GM19240 (cell line): ENCODE results near the gene ATP11A.
A peak's percentile ranks its signal among the peaks of the same experiment; 100 is the strongest.

Experiments used
- DNase-seq: peaks from one replicate; pipeline ENCODE4 v3.0.0; 2011; ENCODE audit warnings: low spot score; ENCODE audit not compliant: insufficient read length

ATP11A gene

GRCh38 chr13:112759053-112759452 lies 69.2 kb downstream of the ATP11A start:
- DNase-seq = no peak

DNA sequence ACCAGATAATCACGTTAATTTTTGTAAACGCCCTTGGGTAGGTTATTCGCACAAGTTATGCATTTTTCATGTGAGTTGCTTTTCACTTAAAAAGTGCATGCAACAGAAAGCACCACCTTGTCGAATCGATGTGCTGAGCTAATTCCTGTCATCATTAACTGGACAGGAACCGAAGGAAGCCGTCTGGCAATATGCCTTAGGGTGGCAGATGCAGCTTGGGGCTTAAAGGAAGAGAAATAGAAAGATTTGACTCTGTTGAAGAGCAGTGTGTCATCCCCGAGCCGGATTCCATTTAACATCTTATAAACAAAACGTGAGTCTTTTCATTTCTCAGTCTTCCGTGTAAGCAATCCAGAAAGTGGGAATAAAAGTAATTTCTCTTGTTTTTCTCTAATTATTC lies 70.0 kb downstream of the ATP11A start:
- DNase-seq = no peak

DNA sequence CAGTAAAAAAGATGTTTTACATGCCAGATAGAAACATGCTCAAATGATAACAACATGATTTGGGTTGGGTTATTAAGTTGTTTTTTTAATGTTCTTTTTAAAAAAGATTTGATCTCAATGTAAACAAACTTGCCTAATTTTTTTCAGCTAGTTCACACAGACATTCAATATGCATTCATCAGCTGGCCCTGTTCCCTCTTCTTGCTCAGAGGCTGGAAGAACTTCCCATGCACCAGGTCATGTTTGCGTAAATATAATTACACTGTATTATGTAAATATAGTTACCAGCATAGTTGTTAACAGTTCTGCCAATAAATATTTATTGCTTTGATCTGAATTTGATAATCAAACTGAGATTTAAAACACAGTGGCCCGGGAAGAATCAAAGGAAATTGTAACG lies 70.6 kb downstream of the ATP11A start:
- DNase-seq = no peak

DNA sequence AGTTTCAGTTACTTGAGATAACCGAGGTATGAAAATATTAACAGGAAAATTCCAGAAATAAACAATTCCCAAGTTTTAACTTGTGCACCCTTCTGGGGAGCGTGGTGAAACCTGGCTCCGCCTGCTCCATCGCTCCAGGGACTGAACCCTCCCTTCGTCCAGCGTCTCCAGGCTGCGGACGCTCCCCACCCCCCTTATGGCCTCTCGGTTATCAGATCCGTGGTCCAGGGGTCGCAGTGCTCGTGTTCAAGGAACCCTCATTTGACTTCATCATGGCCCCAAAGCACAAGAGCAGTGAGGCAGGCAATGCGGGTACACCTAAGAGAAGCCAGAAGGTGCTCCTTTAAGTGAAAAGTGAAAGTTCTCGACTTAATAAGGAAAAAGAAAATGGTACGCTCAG lies 71.1 kb downstream of the ATP11A start:
- DNase-seq = no peak

DNA sequence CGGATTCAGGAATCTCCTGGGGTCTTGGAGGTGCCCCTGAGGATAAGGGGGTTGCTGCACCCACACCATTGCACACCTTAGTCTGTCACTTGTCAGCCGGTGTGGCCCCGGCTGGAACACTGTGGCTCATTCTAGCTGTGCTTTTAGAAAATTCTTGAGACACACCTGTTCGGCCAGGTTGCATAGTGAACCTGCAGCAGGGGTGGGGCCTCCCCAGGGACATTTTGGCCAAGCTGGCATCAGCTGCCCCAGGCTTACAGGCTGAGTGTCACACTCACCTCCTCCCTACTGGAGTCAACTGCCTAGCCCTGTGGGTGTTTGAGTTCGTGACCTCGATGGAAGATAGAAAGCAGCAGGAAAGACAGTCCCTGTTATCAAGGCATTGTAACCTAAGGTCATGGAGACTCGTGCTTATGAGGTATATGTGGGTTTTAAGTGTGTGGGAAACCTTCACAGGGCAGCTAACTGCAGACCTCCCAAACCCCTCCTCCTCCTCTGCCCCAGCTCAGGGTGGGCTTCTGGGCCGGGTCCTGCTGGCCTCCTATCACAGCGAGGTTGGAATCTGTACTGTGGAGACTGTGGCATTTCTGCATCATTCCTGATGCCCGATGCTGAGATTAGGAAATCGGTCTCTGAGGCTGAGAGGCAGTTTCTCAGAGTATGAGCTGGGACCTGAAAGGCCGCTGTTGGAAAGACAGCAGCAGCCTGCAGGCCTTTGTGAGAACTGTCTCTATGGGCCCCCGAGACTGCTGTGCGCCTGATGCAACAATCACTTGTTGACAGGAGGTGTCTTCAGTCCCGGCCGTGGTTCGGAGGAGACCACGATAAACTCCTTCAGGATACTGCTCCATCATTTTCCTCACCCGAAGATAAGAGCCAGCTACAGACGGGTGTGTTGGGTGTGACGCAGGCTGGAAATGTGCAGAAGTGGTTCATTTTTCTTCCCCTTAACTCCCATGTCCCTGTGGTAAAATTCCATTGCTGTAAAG lies 72.2 kb downstream of the ATP11A start:
- no peak for DNase-seq

DNA sequence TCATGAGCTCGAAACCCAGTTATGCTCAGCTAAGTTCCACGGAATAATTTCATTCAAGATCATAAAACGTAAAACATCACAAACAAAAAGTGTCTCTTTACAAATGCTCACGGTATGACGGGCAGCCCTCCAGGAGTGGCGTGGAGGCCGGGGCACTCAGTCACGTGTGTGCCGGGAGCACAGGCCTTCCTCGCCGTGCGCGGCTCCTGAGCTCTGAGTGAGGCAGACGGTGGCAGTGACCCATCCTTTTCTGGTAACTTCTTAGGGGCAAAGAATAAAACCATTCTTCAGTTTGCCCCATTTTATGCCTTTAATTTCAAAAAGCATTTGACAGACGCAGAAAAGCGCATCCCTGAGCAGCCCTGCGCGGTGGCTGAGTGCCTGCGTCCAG lies 72.8 kb downstream of the ATP11A start:
- no peak for DNase-seq

- DNase-seq = no peak
Observed at GRCh38 chr13:112764028-112764427, 74.2 kb downstream of the ATP11A start.

- no peak for DNase-seq
Observed at GRCh38 chr13:112764864-112765561, 75.2 kb downstream of the ATP11A start.

GRCh38 chr13:112765731-112766130 lies 75.9 kb downstream of the ATP11A start:
- DNase-seq = no peak

- no peak for DNase-seq
Observed at GRCh38 chr13:112766336-112766735, 76.5 kb downstream of the ATP11A start.

DNA sequence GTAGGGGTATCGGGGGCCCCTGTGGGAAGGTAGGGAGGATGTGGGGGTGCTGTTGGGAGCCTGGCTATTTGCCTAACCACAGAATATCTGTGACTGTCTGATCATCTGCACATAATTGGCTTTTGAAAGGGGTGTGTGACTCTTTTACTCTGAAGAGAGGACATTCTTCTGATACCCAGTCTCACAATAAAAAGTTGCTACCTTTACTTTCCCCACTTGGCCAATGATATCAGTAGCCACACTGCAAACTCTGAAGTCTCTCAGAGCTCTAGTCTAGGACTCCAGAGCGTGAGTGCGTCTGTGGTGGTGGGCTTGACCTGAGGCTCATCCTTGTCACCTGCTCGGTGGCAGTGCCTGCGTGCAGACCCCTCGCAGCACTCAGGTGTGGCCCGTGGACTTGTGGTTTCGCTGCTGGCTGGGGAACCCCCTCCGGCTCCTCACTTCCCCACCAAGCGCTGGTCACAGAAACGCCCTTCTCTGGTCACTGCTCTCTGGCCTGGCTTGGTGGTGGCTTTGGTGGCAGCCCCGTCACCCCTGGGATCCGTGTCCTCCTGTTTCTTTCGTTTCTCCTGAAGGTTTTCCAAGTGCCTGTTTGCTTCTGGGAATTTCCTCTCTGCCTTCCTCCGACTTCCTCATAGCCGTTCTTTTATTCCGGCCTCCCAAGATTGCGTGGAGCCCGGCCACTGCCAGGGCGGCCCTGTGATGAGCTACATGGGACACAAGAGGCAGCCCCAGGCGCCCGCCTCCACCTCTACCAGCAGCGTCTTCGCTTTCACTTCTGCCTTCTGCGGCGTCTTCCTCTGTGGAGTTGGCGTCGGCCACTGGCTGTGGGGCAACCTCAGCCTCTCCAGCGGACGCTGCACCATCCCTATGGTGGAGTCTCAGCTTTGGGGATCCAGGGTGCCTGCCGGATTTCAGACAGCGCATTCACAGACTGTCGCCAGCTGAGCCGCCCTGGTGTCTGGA lies 78.0 kb downstream of the ATP11A start:
- DNase-seq = peak; percentile 45

DNA sequence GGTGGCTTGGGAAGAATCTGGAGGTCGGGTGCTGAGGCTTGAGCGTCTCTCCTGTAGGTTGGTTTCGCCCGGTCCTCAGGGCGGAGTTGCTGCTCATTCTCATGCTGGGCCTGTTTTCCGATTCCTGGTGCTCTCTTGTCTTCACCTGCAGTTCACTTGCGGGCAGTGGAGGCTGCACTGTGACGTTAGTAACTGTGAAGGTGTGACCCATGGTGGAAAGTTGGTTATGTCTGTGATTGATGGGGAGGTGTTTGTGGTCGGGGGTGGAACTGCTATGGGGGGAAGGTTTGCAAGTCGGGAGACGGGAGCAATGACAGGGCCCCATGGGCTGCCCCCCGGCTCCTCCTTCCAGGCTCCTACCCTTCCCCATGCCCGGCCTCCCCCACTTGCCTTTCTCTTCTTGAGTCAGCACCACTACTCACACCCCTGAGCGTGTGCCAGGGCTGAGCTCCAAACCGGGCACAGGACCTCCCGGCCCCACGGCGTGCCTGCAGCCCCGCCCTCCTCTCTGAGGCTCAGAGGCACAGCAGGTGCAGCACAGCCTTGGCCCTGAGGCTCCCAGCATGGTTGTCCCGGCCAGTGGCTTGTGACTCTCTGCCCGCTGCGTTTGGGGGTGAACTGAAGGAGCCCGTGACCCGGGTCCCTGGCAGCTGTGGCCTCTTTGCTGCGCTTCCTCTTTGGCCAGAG lies 79.1 kb downstream of the ATP11A start:
- DNase-seq = no peak

- no peak for DNase-seq
Observed at GRCh38 chr13:112769615-112770014, 79.8 kb downstream of the ATP11A start.

DNA sequence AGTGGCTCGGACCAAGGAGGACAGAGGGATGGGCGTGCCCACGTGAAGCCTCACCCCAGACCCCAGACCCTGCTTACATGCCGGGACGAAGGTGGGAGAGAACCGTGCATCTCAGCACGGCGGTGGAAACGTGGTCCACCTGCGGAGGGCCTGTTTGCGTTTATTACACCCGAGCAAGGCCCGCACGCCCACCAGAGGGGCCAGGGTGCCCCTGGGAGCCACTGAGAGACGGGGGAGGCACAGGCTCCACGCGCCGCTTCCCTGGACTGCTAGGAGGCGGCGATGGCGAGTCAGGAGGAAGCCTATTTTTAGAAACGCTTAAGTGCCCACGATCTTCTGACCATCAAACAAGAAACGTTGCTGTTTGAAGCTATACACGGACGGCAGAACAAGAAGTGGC lies 80.7 kb downstream of the ATP11A start:
- DNase-seq = no peak

DNA sequence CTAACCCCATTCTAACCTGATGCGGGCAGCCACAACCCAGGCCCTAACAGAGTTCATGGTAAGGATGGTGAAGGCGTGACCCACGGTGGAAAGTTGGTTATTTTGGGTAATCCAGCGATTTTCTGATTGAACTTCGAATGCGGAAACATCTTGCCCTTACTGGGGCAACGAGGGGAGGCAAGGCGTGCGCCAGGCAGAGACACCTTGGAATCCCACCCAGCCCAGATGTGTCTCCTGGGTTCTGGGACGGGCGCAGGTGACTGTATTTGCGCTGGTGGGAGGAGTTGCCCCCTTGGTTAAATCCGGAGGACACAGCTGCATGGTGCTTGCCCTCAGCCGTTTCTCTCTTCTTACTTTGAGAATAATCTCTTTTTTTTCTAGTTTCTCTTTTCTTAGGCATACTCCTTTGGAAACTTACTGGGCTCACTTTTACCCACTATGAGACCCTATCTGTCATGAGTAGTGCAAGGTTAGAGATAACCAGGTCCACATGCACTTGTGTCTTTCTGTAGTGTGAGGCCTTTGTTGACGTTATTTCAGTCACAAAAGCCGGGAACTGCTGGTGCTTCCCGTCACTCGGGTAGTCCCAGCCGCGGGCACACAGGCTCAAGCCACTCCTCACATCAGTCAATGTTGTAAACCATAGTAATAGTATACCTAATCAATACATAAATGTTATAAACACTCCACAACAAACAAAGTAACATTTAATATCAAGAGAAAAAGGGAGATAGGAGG lies 81.5 kb downstream of the ATP11A start:
- DNase-seq = no peak

GRCh38 chr13:112771877-112772538 lies 82.2 kb downstream of the ATP11A start:
- DNase-seq = no peak

DNA sequence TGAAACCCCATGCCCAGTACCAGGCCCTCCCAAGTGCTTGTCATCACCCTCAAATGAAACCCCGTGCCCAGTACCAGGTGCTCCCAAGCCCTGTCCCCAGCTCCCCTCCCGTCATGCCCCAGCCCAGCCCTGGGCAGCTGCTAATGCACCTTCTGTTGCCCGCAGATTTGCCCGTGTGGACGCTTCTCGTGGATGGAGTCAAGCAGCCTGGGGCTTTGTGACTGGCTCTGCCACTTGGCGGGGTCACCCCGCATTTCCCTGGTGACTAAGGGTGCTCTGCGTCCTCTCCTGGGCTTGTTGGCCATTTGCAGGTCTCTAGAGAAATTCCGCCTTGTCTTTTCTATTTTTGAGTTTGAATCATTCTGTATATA lies 82.7 kb downstream of the ATP11A start:
- DNase-seq = no peak

DNA sequence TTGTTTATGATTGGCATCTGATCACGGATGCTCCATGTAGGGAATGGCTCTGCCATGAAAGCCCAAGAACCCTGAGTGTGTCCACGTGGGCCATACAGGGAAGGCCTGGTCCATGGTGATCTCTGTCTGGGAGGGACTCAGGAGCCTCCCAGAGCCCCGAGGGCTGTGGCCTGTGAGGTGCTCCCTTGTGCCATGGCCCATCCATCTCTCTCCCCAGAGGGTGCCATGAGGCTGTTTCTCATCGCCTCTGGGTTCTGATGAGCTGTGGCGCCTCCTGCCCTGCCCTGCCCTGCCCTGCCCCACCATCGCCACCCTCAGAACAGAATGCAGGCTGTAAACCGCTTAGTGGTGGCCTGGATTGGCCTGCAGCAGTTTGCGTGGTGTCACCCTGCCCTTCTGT lies 83.1 kb downstream of the ATP11A start:
- no peak for DNase-seq

DNA sequence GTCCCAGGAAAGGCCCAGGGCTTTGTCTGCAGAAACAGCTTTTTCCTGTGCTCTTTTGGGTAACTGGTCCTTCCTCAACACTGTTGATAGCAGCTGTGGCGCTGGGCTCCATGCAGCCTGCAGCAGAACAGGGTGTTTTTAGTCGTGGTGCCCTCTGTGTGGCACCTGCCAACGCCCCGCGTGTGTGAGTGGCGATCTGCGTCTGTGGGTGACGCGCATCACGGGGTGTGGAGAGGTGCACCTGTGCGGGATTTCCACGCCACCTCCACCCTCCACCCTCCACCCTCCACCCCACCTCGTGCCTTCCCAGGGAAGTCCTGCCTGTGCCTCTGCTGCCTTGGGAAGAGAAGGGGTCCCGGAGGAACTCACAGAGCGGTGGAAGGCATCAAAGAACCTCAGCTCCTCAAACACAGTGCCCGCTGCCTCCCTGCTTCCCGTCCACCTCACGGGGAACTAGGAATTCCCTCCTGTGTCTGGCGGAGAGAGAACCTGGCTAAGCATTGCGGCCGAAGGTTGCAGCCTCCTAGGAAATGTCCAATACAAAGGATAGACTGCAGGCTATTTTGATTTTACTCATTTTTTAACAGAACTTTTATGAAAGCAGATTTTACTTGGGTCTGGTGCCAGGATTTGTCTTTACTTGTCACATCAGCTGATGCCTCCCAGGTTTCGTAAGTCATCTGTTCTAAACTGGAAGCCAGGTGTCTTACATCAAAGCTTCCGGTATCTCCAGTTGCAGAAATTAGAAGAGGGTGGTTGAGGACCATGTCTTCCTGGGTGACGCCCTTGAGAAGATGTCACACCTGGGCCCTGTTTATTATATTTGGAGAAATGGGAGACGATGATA lies 84.0 kb downstream of the ATP11A start:
- DNase-seq = no peak
